ENCODE results near the gene LAMTOR3. TPM values are rescaled to one million over a fixed set of nuclear protein-coding genes. Genes with fewer than 3 reads are reported as not detected.

The LAMTOR3 gene
- total and polyA plus RNA-seq, 10 of the 15 experiments (the other 5 are each of a cell fraction or from before 2014, with no cell fraction given): 30.1 to 120 (median 65.5) TPM

Other genes starting within 250 kb of the LAMTOR3 start
- not detected in 2 replicates for gene C4orf54, start 236.6 kb downstream of the LAMTOR3 start, total RNA-seq (2014; rRNA removed)
- gene C4orf54, start 236.6 kb downstream of the LAMTOR3 start, total RNA-seq (2014; rRNA removed; fragmentation: Illumina TruSeq; extraction: Trizol): not detected in 2 replicates
- gene C4orf54, start 236.6 kb downstream of the LAMTOR3 start, total RNA-seq (2021): not detected in 2 replicates
- gene C4orf54, start 236.6 kb downstream of the LAMTOR3 start, polyA plus RNA-seq (2011; rRNA removed): 0.01 TPM in 2 replicates
- gene C4orf54, start 236.6 kb downstream of the LAMTOR3 start, polyA plus RNA-seq (2014; fragmentation: Illumina TruSeq; extraction: Trizol): not detected in 2 replicates
- gene C4orf54, start 236.6 kb downstream of the LAMTOR3 start, polyA plus RNA-seq (2014; fragmentation: Nextera tagmentation; extraction: Ambion mirVana): not detected
- gene C4orf54, start 236.6 kb downstream of the LAMTOR3 start, polyA plus RNA-seq (2014; rRNA removed): not detected in 2 replicates
- gene C4orf54, start 236.6 kb downstream of the LAMTOR3 start, polyA plus RNA-seq (2016; fragmentation: Nextera tagmentation; extraction: Ambion mirVana): not detected
- gene DAPP1, start 77.6 kb downstream of the LAMTOR3 start, total RNA-seq (2014; rRNA removed): 64.7 and 82.2 TPM in 2 replicates
- 82.6 and 84.0 TPM in 2 replicates for gene DAPP1, start 77.6 kb downstream of the LAMTOR3 start, total RNA-seq (2014; rRNA removed; fragmentation: Illumina TruSeq; extraction: Trizol)
- 46.4 and 46.5 TPM in 2 replicates for gene DAPP1, start 77.6 kb downstream of the LAMTOR3 start, total RNA-seq (2021)
- gene DAPP1, start 77.6 kb downstream of the LAMTOR3 start, polyA plus RNA-seq (2011; rRNA removed): 97.9 and 136 TPM in 2 replicates
- 81.3 and 113 TPM in 2 replicates for gene DAPP1, start 77.6 kb downstream of the LAMTOR3 start, polyA plus RNA-seq (2014; fragmentation: Illumina TruSeq; extraction: Trizol)
- 100 to 1,000 TPM; 104 to 147 TPM for gene DAPP1, start 77.6 kb downstream of the LAMTOR3 start, polyA plus RNA-seq (2014; fragmentation: Nextera tagmentation; extraction: Ambion mirVana)
- gene DAPP1, start 77.6 kb downstream of the LAMTOR3 start, polyA plus RNA-seq (2014; rRNA removed): 49.3 and 67.2 TPM in 2 replicates
- 10 to 100 TPM; 58.9 to 66.9 TPM for gene DAPP1, start 77.6 kb downstream of the LAMTOR3 start, polyA plus RNA-seq (2016; fragmentation: Nextera tagmentation; extraction: Ambion mirVana)
- gene DNAJB14, start 52.2 kb upstream of the LAMTOR3 start, total RNA-seq (2014; rRNA removed): 23.2 and 26.6 TPM in 2 replicates
- 32.4 and 34.4 TPM in 2 replicates for gene DNAJB14, start 52.2 kb upstream of the LAMTOR3 start, total RNA-seq (2014; rRNA removed; fragmentation: Illumina TruSeq; extraction: Trizol)
- 35.4 and 37.8 TPM in 2 replicates for gene DNAJB14, start 52.2 kb upstream of the LAMTOR3 start, total RNA-seq (2021)
- 38.9 and 81.1 TPM in 2 replicates for gene DNAJB14, start 52.2 kb upstream of the LAMTOR3 start, polyA plus RNA-seq (2011; rRNA removed)
- gene DNAJB14, start 52.2 kb upstream of the LAMTOR3 start, polyA plus RNA-seq (2014; fragmentation: Illumina TruSeq; extraction: Trizol): 21.4 and 24.5 TPM in 2 replicates
- 10 to 100 TPM in 1 of 2 experiments, 1 to 10 TPM in 1; 9.5 to 13.3 TPM for gene DNAJB14, start 52.2 kb upstream of the LAMTOR3 start, polyA plus RNA-seq (2014; fragmentation: Nextera tagmentation; extraction: Ambion mirVana)
- gene DNAJB14, start 52.2 kb upstream of the LAMTOR3 start, polyA plus RNA-seq (2014; rRNA removed): 19.1 and 20.6 TPM in 2 replicates
- gene DNAJB14, start 52.2 kb upstream of the LAMTOR3 start, polyA plus RNA-seq (2016; fragmentation: Nextera tagmentation; extraction: Ambion mirVana): 10 to 100 TPM; 44.1 to 49.2 TPM
- 681 and 685 TPM in 2 replicates for gene H2AZ1, start 55.8 kb upstream of the LAMTOR3 start, total RNA-seq (2014; rRNA removed)
- gene H2AZ1, start 55.8 kb upstream of the LAMTOR3 start, total RNA-seq (2014; rRNA removed; fragmentation: Illumina TruSeq; extraction: Trizol): 713 and 719 TPM in 2 replicates
- gene H2AZ1, start 55.8 kb upstream of the LAMTOR3 start, total RNA-seq (2021): 655 and 662 TPM in 2 replicates
- 1,077 and 1,299 TPM in 2 replicates for gene H2AZ1, start 55.8 kb upstream of the LAMTOR3 start, polyA plus RNA-seq (2011; rRNA removed)
- 548 and 652 TPM in 2 replicates for gene H2AZ1, start 55.8 kb upstream of the LAMTOR3 start, polyA plus RNA-seq (2014; fragmentation: Illumina TruSeq; extraction: Trizol)
- 1,000 to 10,000 TPM; 3,787 to 4,800 TPM for gene H2AZ1, start 55.8 kb upstream of the LAMTOR3 start, polyA plus RNA-seq (2014; fragmentation: Nextera tagmentation; extraction: Ambion mirVana)
- gene H2AZ1, start 55.8 kb upstream of the LAMTOR3 start, polyA plus RNA-seq (2014; rRNA removed): 670 and 724 TPM in 2 replicates
- gene H2AZ1, start 55.8 kb upstream of the LAMTOR3 start, polyA plus RNA-seq (2016; fragmentation: Nextera tagmentation; extraction: Ambion mirVana): 1,000 to 10,000 TPM; 1,970 to 2,092 TPM

All from GM12878 (cell line).